Measurements from ENCODE around the gene TRIM69. TPM values are rescaled to one million over a fixed set of nuclear protein-coding genes. Genes with fewer than 3 reads are reported as not detected.

TRIM69 gene
- total and polyA plus RNA-seq, 2 of the 8 experiments (the other 6 are each of a cell fraction or from before 2014, with no cell fraction given) = 4.3 to 6.2 TPM

DNA sequence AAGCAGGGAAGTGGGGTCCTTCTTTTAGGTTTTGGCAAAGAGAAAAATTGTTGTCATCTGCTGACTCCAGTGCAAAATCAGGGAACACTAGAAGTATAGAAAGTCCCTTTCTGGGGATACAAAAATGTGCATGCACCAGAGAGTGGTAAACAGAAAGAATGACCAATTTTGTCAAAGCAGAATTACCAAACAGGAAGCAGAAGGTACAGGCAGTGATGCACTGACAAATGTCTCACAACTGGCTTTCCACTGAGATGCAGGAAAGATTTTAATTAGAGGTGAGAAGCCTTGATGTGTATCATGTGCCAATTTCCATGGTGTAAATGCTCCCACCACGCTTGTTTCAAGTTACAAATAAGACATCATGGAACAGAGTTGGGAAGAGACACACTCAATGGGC lies 66.0 kb downstream of the TRIM69 start:
- Histone ChIP-seq H3K36me3 (ENCODE audit: control insufficient read depth in 2 of 4, insufficient read depth in 4 of 4, low read length in 3 of 4) (no peaks in the 10 kb centered on the region), H4K91ac (replicated peaks; ENCODE audit: insufficient read length, low read length) (no peak overlapping the region), H2BK12ac (ENCODE audit: low read depth, low read length) (no peak overlapping the region), H2BK20ac (ENCODE audit: low read length) (no peak overlapping the region), H4K8ac (ENCODE audit: extremely low read depth, insufficient read depth, low read length) (no peak overlapping the region), H2AK5ac (ENCODE audit: low read depth, low read length) (no peak overlapping the region), H3K23ac (ENCODE audit: insufficient read length) (no peak overlapping the region), H4K20me1 (replicated peaks in 1 of 2; ENCODE audit: control insufficient read depth in 1 of 2, insufficient read depth in 2 of 2, low read length in 2 of 2) (no peaks in the 10 kb centered on the region), H2BK5ac (ENCODE audit: low read depth, low read length) (no peak overlapping the region), H3K79me1 (ENCODE audit: low read depth, low read length) (no peaks in the 10 kb centered on the region), H2BK15ac (ENCODE audit: low read length) (no peak overlapping the region), H3K27me3 (replicated peaks in 1 of 4; ENCODE audit: control insufficient read depth in 3 of 4, extremely low read depth in 1 of 4, insufficient read depth in 3 of 4, low read length in 3 of 4) (no peaks in the 10 kb centered on the region; a peak in 1 of 7 replicates), H3K4ac (replicated peaks; ENCODE audit: insufficient read length, low read depth, low read length) (no peak overlapping the region), H3K27ac (ENCODE audit: low read depth, low read length) (no peak overlapping the region), H3K4me2 (ENCODE audit: insufficient read depth in 1 of 2, low read depth in 2 of 2, low read length in 2 of 2) (no peak overlapping the region), H3K56ac (replicated peaks; ENCODE audit: insufficient read length, low read depth, low read length) (no peak overlapping the region), H3K4me3 (ENCODE audit: extremely low read depth in 1 of 4, insufficient read depth in 2 of 4, low read depth in 3 of 4, low read length in 4 of 4) (no peak overlapping the region), H2BK120ac (replicated peaks; ENCODE audit: low read depth, low read length) (no peak overlapping the region), H3K9me3 (ENCODE audit: insufficient read depth in 2 of 2, low read depth in 1 of 2, low read length in 1 of 2) (no peaks in the 10 kb centered on the region; a peak in 1 of 4 replicates), H3K18ac (ENCODE audit: extremely low read depth, low read length) (no peak overlapping the region), H3K4me1 (replicated peaks in 1 of 4; ENCODE audit: control insufficient read depth in 3 of 4, insufficient read depth in 4 of 4, low read length in 3 of 4) (no peaks in the 10 kb centered on the region), H4K5ac (ENCODE audit: insufficient read length, low read depth, low read length) (no peak overlapping the region), H3K9ac (replicated peaks in 1 of 4; ENCODE audit: extremely low read depth in 1 of 4, low read depth in 3 of 4, low read length in 3 of 4) (no peak overlapping the region), H3K14ac (ENCODE audit: insufficient read length) (no peak overlapping the region), H2AFZ (ENCODE audit: low read length) (no peak overlapping the region), H3K79me2 (ENCODE audit: control insufficient read depth in 1 of 2, insufficient read depth in 2 of 2, low read length in 2 of 2) (no peaks in the 10 kb centered on the region), H3K23me2 (ENCODE audit: low read depth, low read length) (no peaks in the 10 kb centered on the region)
- 88% methylated on average over 1 of the region's 1 CpG; no CpG with 5 or more reads in 1 of the 2 experiments for WGBS, 2 experiments (ENCODE audit: extremely low coverage in 1 of 2, insufficient coverage in 1 of 2, insufficient read length in 1 of 2, insufficient replicate concordance in 2 of 2, low coverage in 1 of 2, low lambda C conversion rate in 2 of 2, missing lambda C conversion rate in 1 of 2)
- ChIA-PET CTCF (ENCODE audit: partially characterized antibody) (interaction anchor here (1.9 kb wide), 1 partner anchor 9 kb away, joined by 4 read pairs; no protein-coding TSS in a partner anchor), POLR2A (ENCODE audit: partially characterized antibody) (no interaction called here)
- FAIRE-seq (no peak), DNase-seq (ENCODE audit: low read depth in 1 of 2, low spot score in 2 of 2) (no peak)
- TF ChIP-seq EGR1 (IDR thresholded peaks at IDR 0.05; ENCODE audit: borderline replicate concordance, low read depth, low read length) = no peak
- no peak for TF ChIP-seq RBBP5 (IDR thresholded peaks at IDR 0.05; ENCODE audit: borderline replicate concordance, low read depth, low read length)
- TF ChIP-seq RNF2 (IDR thresholded peaks at IDR 0.05; ENCODE audit: borderline replicate concordance, low read depth, low read length, missing control alignments, poor library complexity, severe bottlenecking) = no peak
- no peak for TF ChIP-seq KDM4A (IDR thresholded peaks at IDR 0.05; ENCODE audit: low read depth, low read length, severe bottlenecking)
- no peak for TF ChIP-seq KDM5A (IDR thresholded peaks at IDR 0.05; ENCODE audit: low read length)
- TF ChIP-seq ASH2L (IDR thresholded peaks at IDR 0.05; ENCODE audit: low read length) = no peak
- TF ChIP-seq NRF1 (IDR thresholded peaks at IDR 0.05; ENCODE audit: low read depth, low read length) = no peak
- TF ChIP-seq SIX5 (IDR thresholded peaks at IDR 0.05; ENCODE audit: low read depth, low read length) = no peak
- no peak for TF ChIP-seq TAF7 (optimal IDR thresholded peaks at IDR 0.05; ENCODE audit: borderline replicate concordance, low read depth, low read length)
- TF ChIP-seq CHD2 (IDR thresholded peaks at IDR 0.05; ENCODE audit: low read length) = no peak
- TF ChIP-seq, protein P1, sequence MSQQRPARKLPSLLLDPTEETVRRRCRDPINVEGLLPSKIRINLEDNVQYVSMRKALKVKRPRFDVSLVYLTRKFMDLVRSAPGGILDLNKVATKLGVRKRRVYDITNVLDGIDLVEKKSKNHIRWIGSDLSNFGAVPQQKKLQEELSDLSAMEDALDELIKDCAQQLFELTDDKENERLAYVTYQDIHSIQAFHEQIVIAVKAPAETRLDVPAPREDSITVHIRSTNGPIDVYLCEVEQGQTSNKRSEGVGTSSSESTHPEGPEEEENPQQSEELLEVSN (IDR thresholded peaks at IDR 0.05) = no peak
- no peak for TF ChIP-seq FOSL1 (IDR thresholded peaks at IDR 0.05; ENCODE audit: insufficient read depth, low read depth, low read length)
- no peak for TF ChIP-seq RAD21 (IDR thresholded peaks at IDR 0.05 in 1 of 2, conservative IDR thresholded peaks at IDR 0.05 in 1 of 2; ENCODE audit: low read depth in 2 of 2, low read length in 2 of 2)

Data from H1 (cell line).